K562 (cell line): ENCODE results near the gene SEL1L. TPM values are rescaled to one million over a fixed set of nuclear protein-coding genes. Genes with fewer than 3 reads are reported as not detected.

Experiments used
- ATF4 ChIP-seq: fragments of 450-650 bp; formaldehyde crosslinking; IDR thresholded peaks from 2 replicates; pipeline ENCODE4 v1.4.0; 2022; ENCODE audit warnings: mild to moderate bottlenecking, moderate library complexity
- BCL6 ChIP-seq: fragments of 250-450 bp; sonication (Bioruptor Pico); IDR thresholded peaks from 2 replicates; pipeline ENCODE4 v1.4.0; 2020
- FOXP4 ChIP-seq: sonication (generic); formaldehyde crosslinking; IDR thresholded peaks from 2 replicates; pipeline ENCODE4 v1.8.0; 2022; ENCODE audit warnings: mild to moderate bottlenecking, missing genetic modification reagents, borderline replicate concordance
- HMGN3 ChIP-seq: IDR thresholded peaks from 2 replicates; pipeline ENCODE4 v1.6.1; 2011; ENCODE audit warnings: borderline replicate concordance, low read depth, mild to moderate bottlenecking, mixed read lengths, low read length; ENCODE audit not compliant: insufficient read length; ENCODE audit errors: extremely low read depth
- MEIS2 ChIP-seq: fragments of 450-650 bp; IDR thresholded peaks from 2 replicates; pipeline ENCODE4 v1.6.1; 2014; ENCODE audit warnings: mild to moderate bottlenecking; ENCODE audit not compliant: partially characterized antibody
- MITF ChIP-seq: IDR thresholded peaks from 2 replicates; pipeline ENCODE4 v1.6.1; 2014; ENCODE audit warnings: antibody characterized with exemption
- NKRF ChIP-seq: fragments of 450-650 bp; IDR thresholded peaks from 2 replicates; pipeline ENCODE4 v1.6.1; 2016; ENCODE audit warnings: borderline replicate concordance
- POLR2AphosphoS5 ChIP-seq: IDR thresholded peaks from 2 replicates; pipeline ENCODE4 v1.6.1; 2011; ENCODE audit warnings: mild to moderate bottlenecking, low read depth, low read length, moderate library complexity; ENCODE audit not compliant: control insufficient read depth, insufficient read depth
- SRSF3 ChIP-seq: fragments of 200-400 bp; formaldehyde crosslinking; IDR thresholded peaks from 2 replicates; pipeline ENCODE4 v1.6.1; 2016; ENCODE audit warnings: mild to moderate bottlenecking, low read length, moderate library complexity; ENCODE audit not compliant: insufficient read depth
- TEAD2 ChIP-seq: fragments of 450-650 bp; IDR thresholded peaks from 2 replicates; pipeline ENCODE4 v1.6.1; 2016; ENCODE audit warnings: missing genetic modification characterization, control low read depth, missing compliant biosample characterization
- TOE1 ChIP-seq, 2 experiments: fragments of 450-650 bp in 1 of 2; sonication (generic) in 1 of 2; formaldehyde crosslinking in 1 of 2; IDR thresholded peaks; 2 replicates each; pipeline versions ENCODE4 v1.7.1 to v1.8.0; 2016 to 2022; ENCODE audit warnings: borderline replicate concordance in 2 of 2, mild to moderate bottlenecking in 2 of 2, antibody characterized with exemption in 1 of 2, inconsistent platforms in 1 of 2, low read depth in 1 of 2, missing genetic modification reagents in 1 of 2, moderate library complexity in 1 of 2
- TRIM25 ChIP-seq: fragments of 450-650 bp; IDR thresholded peaks from 2 replicates; pipeline ENCODE4 v1.7.0; 2016; ENCODE audit warnings: borderline replicate concordance
- ZNF3 ChIP-seq: fragments of 250-450 bp; sonication (Bioruptor Pico); IDR thresholded peaks from 2 replicates; pipeline ENCODE4 v1.5.0; 2021; ENCODE audit warnings: mild to moderate bottlenecking, moderate library complexity
- ZNF584 ChIP-seq: fragments of 200-800 bp; sonication (Bioruptor generic); IDR thresholded peaks from 2 replicates; pipeline ENCODE4 v1.6.1; 2016; ENCODE audit warnings: low read depth, mild to moderate bottlenecking, missing genetic modification characterization, missing compliant biosample characterization
- ZNF717 ChIP-seq: fragments of 250-450 bp; sonication (Bioruptor Pico); IDR thresholded peaks from 2 replicates; pipeline ENCODE4 v1.5.0; 2021
- ZNF778 ChIP-seq: fragments of 450-650 bp; formaldehyde crosslinking; IDR thresholded peaks from 2 replicates; pipeline ENCODE4 v1.4.0; 2020; ENCODE audit warnings: mild to moderate bottlenecking, moderate library complexity
- ZNF780A ChIP-seq: fragments of 250-450 bp; sonication (Bioruptor Pico); IDR thresholded peaks from 2 replicates; pipeline ENCODE4 v1.5.0; 2021; ENCODE audit warnings: mild to moderate bottlenecking
- polyA plus RNA-seq, 8 experiments: library from polyadenylated mRNA; depleted of rRNA in 4 of 8; stranded (reverse) in 5 of 8; unstranded in 3 of 8; fragments of >200 nt; fragmentation: Nextera tagmentation in 2 of 8; fragmentation: Illumina TruSeq in 1 of 8; extraction: Ambion mirVana in 2 of 8; extraction: Trizol in 1 of 8; gene quantifications; 2 replicates each; pipeline versions ENCODE4 v1.2.1 to v1.2.3, GENCODE V29; 2011 to 2014; ENCODE audit warnings: inconsistent platforms in 1 of 8, missing spikeins in 1 of 8
- total RNA-seq, 7 experiments: library from RNA; depleted of rRNA in 6 of 7; stranded (reverse); fragments of >200 nt in 6 of 7; fragmentation: Illumina TruSeq in 2 of 7; extraction: Trizol in 2 of 7; gene quantifications; 2 replicates each; pipeline versions ENCODE4 v1.2.1 to v1.2.3, GENCODE V29; 2011 to 2021; ENCODE audit warnings: low replicate concordance in 1 of 7
- TF ChIP-seq, protein P1 (sequence below): sonication (generic); formaldehyde crosslinking; IDR thresholded peaks from 2 replicates; pipeline ENCODE4 v1.9.0; 2022; ENCODE audit warnings: mild to moderate bottlenecking, missing genetic modification reagents

The SEL1L gene
- total and polyA plus RNA-seq, 9 of the 15 experiments (the other 6 are each of a cell fraction or from before 2014, with no cell fraction given) = 7.7 to 21.1 (median 13.6) TPM

DNA sequence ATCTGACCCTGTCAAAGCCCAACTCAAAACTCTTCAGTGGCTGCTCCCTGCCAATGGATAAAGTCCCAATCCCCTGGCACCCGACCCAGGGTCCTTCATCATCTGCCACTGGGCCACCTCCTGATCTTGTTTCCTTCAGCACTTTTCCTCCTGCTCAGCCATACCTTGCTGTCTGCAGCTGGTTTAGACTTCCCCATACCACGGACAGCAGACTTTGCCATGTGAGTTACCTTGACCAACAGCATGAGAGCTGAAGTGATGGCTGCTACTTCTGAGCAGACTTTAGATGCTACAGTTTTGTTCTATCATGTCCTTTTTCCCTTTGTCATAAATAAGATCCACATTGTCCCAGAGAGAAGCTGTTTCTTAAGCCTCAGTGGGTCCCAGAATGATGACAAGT is 100.3 kb downstream of the SEL1L start (continued):
- TF ChIP-seq ZNF584 (CRISPR knock-in tag) (no peak), ZNF3 (CRISPR knock-in tag) (no peak), BCL6 (CRISPR knock-in tag) (no peak), POLR2AphosphoS5 (no peak), MITF (no peak), TOE1 (IDR thresholded peaks at IDR 0.05; ENCODE audit: borderline replicate concordance) (no peak), TOE1 (CRISPR knock-in tag; IDR thresholded peaks at IDR 0.05; ENCODE audit: borderline replicate concordance, low read depth) (no peak), NKRF (peak; percentile 59; the same call in 1 of the 2 replicates), MEIS2 (no peak), HMGN3 (no peak), FOXP4 (CRISPR knock-in tag) (no peak), TRIM25 (no peak), SRSF3 (no peak), ZNF780A (no peak), ZNF717 (CRISPR knock-in tag) (no peak), ZNF778 (no peak), ATF4 (no peak), TEAD2 (tag) (no peak)
- TF ChIP-seq, protein P1, sequence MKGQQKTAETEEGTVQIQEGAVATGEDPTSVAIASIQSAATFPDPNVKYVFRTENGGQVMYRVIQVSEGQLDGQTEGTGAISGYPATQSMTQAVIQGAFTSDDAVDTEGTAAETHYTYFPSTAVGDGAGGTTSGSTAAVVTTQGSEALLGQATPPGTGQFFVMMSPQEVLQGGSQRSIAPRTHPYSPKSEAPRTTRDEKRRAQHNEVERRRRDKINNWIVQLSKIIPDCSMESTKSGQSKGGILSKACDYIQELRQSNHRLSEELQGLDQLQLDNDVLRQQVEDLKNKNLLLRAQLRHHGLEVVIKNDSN = no peak
